Activated CD8-positive, alpha-beta memory T cell treated with anti-CD3 and anti-CD28 coated beads, Interleukin-2, amount 50 U/mL, for 24 hours (primary cell): Measurements from ENCODE around the gene PKDCC.

Source experiments
- DNase-seq: peaks from one replicate; pipeline ENCODE4 v3.0.0-alpha.2; 2020; ENCODE audit errors: extremely low read depth

Gene PKDCC

DNA sequence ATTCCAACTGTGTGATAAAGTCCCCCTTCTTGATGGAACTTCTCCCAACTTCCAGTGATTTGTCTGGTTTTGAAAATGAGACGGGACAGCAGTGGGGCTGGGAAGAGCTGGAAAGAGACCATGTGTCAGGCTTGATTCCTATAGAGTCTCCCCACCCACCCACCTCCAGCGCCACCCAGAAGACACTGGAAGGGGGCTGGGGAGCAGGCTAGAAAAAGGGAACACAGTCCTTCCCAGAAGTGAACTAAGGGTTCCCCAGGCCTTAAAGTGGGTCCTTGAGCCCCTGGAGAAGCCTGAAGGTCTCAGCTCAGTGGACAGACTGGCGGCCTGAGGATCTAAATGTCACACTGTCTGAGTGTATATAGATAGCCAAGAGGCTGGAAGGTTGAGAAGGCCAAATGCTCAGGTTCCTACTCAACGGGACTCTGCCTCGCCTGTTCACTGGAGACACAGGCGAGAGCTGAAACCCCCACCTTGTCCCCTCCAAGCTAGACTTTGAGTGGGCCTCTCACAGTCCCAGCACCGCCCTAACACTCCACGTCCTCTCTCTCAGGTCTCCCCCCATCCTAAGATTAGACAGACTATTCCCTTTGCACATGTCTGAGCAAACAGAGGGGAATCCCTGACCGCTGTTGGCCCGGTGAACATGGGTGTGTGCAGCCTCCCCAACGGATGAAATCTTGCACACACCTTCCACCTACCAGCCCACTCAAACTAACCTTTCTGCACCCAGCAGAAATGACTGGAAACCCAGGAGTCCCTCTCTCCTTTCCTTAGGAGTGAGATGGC, 1.6 kb downstream of the PKDCC start:
- DNase-seq: no peak

DNA sequence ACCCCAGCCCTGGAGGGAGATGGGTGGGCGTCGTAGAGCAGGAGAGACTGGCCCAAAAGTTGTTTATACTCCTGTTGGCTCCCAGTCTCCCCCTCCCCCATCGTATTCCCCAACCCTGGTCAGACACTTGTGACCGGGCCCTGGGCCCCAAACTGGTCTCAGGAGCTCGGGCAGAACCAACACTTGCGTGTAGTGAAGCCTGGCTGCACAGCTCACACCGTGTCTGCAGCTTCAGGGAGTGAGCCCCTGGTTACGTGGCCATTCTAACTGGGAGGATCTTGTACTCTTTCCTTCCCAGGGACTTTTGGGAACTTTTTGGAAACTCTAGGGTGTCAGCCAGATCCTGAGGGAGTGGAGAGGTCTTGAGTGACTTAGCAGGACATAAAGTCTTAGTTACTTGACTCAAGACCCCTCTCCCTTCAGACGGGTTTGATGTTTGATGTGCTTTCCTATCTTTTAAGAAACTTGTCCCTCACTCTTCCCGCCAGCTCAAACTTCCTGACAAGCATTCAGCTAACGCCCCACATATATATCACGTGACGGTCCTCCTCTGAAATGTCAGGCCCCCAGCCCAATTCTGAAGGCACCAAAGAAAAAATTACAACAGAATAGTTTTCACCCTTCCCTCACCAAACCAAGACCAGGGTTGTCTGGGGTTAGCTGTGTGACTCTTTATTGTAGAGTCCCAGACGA, 2.3 kb downstream of the PKDCC start:
- no peak for DNase-seq

DNA sequence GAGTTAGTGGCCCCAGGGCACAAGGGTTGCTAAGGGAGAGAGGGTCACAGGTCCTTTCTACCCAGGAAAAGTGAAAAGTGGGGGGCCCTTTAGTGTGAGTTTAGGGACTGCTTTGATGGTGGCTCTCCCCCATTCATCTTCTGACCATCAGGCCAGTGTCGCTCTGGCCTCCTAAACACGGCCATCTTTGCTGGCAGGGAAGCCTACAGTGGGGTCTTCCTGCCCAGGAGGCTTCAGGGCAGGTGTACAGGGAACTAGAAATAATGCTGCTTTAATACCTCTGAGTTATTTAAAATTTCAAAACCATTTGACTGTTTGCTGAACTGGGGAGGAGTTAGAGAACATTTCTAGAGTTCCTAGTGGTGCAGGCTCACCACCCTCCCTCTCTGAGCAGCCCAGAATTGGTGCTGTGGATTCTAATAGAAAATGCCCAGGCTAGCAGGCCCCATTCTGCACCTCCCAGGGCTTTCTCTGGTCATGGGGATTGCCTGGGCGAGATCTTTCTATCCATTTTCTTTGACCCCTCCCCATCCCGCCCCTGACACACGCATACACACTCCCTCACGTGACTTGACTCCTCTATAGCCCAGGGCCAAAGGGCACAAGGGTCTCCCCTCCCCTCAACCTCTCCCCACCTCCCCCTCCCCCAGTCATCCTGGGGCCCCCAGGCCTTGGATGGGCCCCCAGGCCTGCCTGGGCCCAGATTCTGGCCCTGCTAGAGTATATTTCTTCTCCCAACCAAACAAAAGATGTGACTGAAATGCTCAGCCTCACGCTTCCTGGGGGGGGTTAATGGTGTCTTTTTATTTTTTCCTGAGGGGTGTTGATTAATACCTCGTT, 3.1 kb downstream of the PKDCC start:
- no peak for DNase-seq

DNA sequence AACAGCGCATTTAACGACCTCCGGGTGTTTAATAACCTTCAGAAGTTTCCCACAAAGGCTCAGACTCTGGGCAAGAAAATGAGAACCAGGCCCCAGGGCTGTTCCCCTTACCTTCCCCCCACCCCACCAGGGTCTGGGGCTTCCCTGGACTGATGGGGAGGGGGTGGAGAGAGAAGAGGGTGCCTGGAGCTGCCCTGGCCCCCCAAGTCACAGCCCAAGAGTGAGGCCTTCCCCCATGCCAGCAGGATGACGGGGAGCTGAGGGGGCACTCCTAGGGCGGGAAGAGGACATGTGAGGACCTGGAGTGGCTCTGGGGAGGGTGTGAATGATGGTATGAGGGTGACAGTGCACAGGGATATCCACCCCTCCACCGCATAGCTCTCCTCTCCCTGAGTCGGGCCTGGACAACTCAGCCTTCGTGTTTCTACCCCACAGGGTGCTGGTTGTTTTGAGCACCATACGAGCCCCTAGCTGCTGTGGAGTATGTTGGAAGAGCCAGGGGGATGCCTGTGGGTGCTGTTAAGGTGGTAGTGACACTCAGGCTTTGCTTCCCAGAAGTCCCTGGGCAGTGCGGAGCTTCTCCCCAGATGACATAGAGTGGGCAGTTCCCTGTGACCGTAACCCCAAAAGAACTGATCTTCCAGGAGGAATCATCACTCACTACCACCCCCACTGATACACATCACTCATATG, 3.9 kb downstream of the PKDCC start:
- no peak for DNase-seq

DNA sequence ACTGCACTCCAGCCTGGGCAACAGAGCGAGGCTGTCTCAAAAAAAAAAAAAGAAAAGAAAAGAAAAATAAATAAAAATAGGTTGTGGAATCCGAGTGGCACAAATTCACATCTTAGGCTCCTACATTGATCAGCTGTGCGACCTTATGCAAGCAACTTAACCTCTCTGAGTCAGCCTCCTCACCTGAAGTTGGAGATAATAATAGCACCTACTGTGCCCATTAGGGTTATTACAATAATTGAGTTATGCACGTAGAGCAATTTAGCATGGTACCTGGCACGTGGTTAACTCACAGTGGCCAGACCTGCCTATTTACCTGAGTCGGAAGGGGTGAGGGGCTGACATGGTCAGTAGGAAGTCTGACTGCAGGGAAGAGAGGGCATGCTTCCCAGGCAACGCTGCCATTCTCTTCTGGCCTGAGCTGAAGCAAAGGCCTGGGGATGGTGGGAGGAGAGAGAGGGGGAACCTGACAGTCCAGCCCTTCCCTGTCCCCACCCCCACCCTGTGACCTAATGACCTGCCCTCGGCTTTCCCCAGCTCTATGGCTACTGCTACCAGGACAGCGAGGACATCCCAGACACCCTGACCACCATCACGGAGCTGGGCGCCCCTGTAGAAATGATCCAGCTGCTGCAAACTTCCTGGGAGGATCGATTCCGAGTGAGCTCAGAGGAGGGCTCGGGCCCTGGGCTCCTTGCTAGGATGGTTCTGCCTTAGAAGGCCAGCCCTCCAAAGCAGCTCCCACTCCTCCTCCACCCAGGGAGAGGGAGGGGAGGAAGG, 5.1 kb downstream of the PKDCC start:
- no peak for DNase-seq

DNA sequence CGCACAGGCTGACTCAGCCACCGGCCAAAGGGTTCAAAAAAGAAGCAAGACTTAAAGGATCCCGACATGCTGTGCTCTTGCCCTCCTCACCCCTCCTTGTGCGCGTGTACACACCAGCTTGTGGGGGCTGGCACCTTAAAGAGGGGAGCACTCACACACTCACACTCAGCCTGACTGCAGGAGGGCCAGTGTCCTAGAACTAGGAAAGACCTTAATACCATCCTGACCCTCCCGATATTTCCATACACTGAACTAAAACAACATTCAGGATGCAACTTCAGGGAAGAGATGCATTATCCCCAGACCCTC, 5.6 kb downstream of the PKDCC start:
- no peak for DNase-seq

DNA sequence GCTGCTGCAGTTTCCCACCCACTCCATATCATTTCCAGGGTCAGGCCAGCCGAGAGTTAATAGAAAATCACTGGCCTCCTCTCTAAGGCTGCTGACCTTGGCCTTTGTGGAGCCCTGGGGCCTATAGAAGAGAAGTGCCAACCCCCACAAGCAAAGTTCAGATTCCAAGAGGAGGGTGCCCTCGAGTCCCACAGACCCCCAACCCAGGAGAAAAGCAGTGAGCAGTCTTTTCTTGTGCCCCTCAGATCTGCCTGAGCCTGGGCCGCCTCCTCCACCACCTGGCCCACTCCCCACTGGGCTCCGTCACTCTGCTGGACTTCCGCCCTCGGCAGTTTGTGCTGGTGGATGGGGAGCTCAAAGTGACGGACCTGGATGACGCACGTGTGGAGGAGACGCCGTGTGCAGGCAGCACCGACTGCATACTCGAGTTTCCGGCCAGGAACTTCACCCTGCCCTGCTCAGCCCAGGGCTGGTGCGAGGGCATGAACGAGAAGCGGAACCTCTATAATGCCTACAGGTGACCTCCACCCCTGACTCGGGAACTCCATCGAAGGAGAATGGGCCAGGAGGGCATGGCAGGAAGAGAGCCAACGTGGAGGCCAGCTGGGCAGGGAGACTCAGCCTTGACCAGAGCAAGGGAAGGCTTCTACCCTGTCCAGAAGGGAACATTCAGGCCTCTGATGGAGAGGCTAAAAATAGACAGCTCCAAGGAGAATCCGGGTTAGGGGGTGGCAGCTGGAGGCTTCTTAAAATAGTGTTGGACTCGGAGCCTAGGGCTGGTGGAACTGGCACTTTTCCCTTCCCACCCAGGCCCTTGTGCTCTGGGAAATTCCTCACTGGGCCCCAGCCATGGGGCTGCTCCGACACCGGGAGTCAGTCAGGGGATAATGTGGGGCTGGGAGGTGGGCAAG, 6.2 kb downstream of the PKDCC start:
- no peak for DNase-seq

DNA sequence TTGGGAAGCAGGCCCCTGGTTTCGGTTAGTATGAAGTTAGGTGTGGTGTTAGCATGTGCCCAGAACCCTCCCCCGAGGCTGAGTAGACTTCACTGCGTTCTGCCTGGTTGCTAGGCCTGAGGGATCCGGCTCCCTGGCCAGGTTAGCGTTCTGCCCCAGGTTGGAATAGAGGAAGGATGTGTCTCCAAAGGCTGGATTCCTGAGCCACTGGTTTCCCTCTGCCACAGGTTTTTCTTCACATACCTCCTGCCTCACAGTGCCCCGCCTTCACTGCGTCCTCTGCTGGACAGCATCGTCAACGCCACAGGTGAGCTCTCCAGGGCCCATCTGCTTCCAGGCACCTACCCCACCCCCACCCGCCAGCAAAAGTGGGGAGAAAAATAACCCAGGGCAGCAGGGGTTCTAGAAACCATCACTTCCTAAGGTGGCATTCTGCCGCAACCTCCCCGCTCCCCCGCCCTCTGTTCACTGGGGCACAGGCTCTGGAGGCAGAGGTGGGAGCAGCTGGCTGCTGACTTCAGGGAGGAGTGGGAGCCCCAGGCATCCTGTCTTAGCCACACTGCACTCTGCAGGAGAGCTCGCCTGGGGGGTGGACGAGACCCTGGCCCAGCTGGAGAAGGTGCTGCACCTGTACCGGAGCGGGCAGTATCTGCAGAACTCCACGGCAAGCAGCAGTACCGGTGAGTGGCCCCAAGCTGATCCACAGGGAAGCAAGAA, 7.1 kb downstream of the PKDCC start:
- no peak for DNase-seq

DNA sequence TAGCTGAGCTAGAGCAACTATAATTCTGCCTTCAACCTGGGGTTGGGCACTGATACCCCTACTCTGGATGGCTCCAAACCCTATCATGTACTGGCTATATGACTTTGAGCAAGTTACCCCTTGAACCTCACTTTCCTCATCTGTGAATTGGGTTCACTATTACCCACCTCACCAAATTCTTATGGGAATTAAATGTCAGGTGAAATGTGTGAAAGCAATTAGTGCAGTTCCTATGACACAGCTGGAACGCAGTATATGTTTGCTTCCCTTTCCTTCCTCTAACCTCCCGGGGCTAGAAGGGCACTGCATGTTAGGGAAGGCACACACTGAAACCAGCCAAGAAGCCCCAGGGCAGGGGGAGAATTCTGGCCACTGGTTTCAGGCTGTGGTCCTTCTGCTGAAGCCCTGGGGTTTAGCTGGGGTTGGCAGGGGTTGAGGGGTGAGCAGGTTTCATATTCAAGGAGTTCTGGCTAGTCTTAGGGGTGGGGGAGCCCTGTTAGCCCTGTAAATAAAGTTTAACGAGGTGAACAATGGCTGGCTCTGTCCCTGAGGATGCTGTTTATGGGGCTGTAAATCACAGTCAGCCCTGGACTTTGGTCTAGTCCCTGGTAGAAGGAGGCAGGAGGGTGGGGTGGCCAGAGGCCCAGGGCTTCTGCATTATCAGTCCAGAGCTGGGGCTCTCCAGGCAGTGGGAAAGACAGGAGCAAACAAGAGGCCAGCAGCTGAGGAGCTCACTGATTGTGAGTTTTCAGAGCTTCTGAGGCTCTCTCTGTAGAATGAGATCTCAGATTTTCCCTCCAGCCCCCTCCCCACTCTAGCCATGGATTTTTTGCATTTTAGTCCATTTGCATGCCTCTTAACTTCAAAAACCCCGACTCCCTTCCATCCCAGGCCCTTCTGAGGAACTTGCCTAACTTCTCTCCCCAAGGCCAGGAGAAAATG, 8.0 kb downstream of the PKDCC start:
- no peak for DNase-seq

DNA sequence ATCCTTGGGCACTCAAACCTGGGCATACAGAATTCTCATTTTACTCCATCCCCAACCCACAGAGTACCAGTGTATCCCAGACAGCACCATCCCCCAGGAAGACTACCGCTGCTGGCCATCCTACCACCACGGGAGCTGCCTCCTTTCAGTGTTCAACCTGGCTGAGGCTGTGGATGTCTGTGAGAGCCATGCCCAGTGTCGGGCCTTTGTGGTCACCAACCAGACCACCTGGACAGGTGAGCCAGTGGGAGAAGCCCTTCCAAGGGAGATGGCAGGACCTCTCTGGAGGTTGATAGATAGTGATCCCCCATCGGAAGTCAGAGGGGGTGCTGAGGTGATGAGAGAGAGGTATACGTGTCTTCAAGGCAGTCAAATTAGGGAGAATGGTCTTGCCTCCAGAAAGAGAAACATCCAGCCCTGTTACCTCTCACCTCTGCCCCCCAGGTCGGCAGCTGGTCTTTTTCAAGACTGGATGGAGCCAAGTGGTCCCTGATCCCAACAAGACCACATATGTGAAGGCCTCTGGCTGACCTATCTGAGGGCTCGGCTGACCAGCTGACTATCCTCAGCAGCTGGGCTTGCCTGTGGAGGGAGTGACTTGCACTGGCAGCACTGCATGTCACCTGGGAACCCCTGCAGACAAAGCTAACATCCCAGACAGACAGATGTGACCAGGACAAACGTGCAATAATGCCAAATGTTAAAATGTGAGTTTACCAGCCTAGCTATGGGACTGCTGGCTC, 9.5 kb downstream of the PKDCC start:
- DNase-seq: no peak

DNA sequence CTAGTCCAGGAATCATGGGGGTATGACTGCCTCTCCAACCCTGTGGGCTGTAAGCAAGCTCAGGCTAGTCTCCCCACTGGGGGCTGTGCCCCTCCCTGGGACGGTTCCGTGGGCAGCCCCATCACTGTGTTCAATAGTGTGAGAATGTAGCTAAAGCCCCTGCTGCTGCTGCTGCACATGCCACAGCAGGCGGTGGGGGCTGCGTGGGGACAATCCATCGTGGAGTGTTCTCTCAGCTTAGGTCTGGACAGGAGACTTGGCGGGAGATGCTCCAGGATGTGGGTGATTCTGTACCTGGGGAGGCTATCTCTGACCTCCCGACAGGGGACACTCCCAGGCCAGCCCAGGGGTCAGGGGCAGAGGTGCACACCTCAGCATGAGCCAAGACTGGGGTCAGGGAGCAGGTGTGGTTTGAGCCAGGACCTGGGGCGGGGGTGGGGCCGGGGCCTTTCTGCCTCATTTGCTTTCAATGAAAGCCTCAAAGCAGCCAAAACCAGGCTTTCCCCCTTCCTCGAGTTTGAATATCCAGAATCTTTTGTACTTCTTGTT, 10.2 kb downstream of the PKDCC start:
- DNase-seq: no peak

DNA sequence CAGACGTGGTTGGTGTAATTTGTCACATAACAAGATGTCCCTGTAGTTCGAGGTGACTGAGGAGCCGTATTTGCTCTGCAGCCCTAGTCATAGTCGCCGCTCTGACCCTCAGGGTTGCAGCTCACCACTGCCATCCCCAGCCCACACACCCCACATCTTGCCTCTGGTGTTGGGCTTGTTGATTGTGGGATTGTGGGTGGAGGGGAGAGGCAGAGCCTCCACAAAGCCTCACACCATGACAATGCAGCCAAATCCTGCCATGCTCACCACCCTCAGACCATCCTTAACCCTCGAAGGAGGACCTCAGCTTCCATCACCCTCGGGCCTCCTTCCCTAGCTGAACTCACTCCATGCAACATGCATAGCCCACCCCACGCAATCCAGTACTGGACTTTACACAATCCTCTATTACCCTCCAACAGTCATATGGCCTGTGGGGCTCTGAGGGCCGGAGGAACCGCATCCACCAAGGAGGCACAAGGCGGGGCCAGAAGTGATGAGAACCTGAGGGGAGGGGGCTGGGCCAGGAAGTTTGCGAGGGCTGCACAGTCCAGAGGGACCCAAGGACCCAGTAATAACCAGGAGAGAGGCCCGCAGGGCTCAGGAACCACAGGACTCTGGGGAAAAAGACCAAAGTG, 11.6 kb downstream of the PKDCC start:
- DNase-seq: no peak

DNA sequence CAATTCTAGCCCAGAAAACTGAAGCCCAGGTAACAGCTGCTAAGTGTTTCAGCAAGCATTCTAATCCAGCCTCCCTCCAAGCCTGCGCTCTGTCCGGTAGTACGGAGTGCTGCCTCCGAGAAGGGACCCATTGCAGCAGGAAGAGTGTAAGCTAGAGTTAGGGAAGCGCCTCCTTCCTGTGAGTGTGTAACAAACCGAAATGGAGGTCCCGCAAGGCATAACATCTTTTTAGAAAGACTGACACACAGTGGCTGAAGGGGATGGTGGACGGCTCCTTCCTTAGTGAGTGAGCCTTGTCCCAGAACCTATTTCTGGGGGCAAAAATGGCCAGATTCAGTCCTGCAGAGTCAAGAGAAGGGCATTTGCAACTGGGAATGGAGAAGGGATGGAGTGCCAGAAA, 12.2 kb downstream of the PKDCC start:
- no peak for DNase-seq

DNA sequence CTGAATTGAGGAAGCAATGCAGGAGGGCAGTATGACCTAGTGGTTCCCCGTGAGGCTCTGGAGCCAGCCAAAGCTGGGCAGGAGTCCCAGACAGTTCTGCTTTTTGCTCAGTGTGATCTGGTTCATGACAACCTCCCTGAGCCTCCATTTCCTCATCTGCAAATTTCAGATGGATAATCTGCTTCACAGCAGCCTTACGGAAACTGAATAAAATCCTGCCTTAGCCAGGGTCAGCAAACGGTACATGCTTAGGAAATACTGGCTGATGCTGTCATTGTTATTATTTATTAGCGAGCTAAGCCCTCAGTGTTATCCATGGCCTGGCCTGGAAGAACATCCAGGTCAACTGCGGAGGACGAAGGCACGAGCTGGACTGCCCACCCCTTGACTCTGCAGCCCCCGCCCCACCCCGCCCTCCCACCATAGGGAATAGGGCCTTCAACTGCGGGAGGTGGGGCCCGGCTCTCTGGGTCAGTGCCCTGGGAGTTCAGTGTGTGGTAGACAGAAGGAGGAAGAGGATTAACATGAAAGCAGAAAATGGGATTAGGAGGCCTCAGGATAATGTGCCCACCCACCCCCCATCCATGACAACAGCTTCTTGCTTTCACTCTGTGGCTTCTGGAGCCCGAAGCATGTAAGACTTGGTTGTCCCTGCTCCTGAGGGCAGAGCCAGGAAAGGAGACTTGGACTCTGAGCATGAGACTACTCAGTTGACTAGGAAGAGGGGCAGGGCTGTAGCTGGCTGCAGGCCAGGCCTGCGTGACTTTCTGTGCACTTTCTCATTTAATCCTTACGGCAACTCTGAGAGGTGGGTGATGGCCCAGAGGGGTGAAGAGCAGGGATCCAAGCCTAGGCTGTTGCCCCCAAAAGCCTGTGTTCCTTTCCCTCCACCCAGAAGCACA, 13.1 kb downstream of the PKDCC start:
- no peak for DNase-seq

DNA sequence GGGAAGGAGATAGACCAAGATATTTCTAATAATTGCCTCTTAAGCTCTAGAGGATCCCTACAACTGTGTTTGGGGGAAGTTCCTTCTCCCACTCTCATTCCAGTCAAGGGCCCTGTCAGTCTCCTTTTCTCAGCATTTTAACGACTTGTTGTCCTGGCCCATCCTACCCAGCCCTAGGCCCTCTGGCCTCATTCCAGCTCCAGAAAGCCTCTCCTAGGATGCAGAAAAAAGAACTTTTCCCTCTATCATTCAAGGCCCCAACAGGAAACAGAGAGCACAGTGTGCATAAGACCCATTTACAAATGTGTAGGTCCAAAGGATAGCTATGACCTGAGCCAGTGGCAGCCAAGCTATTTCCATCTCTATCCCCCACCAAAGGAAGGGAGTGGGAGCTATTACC, 14.0 kb downstream of the PKDCC start:
- DNase-seq: no peak
